Stimulated activated CD4-positive, alpha-beta T cell treated with anti-CD3 and anti-CD28 coated beads, Interleukin-15, amount 100 ng/mL, for 1 hour (primary cell): ENCODE data around the gene PAPPA.

Source experiments
- DNase-seq, 2 donors: peaks; one replicate each; pipeline ENCODE4 v3.0.0-alpha.2; 2020; ENCODE audit warnings: low read depth in 1 of 2, low spot score in 1 of 2

PAPPA gene

GRCh38 chr9:116151199-116151598 is 2.4 kb upstream of the PAPPA start:
- DNase-seq: no peak

GRCh38 chr9:116151966-116152381 is 1.6 kb upstream of the PAPPA start:
- DNase-seq: no peak

GRCh38 chr9:116152390-116152789 is 1.2 kb upstream of the PAPPA start:
- DNase-seq: no peak

- DNase-seq: no peak
Observed at GRCh38 chr9:116152941-116153764, 438 bp upstream of the PAPPA start.

GRCh38 chr9:116154334-116154975 is 864 bp downstream of the PAPPA start:
- DNase-seq: no peak

- no peak for DNase-seq
Observed at GRCh38 chr9:116154976-116155697, 1.5 kb downstream of the PAPPA start.

GRCh38 chr9:116155698-116156039 is 2.1 kb downstream of the PAPPA start:
- DNase-seq: no peak

GRCh38 chr9:116156621-116157314 is 3.2 kb downstream of the PAPPA start:
- DNase-seq: no peak

GRCh38 chr9:116157436-116158138 is 4.0 kb downstream of the PAPPA start:
- no peak for DNase-seq

GRCh38 chr9:116160676-116161571 is 7.3 kb downstream of the PAPPA start:
- no peak for DNase-seq

- DNase-seq: no peak
Observed at GRCh38 chr9:116162241-116162781, 8.7 kb downstream of the PAPPA start.

GRCh38 chr9:116163293-116164055 is 9.9 kb downstream of the PAPPA start:
- DNase-seq: no peak

- DNase-seq: no peak
Observed at GRCh38 chr9:116165912-116166311, 12.3 kb downstream of the PAPPA start.

- DNase-seq: no peak
Observed at GRCh38 chr9:116166713-116167112, 13.1 kb downstream of the PAPPA start.

GRCh38 chr9:116168231-116168630 is 14.6 kb downstream of the PAPPA start:
- DNase-seq: no peak

GRCh38 chr9:116172216-116172615 is 18.6 kb downstream of the PAPPA start:
- DNase-seq: no peak

- no peak for DNase-seq
Observed at GRCh38 chr9:116174347-116174746, 20.8 kb downstream of the PAPPA start.

- no peak for DNase-seq
Observed at GRCh38 chr9:116175614-116176013, 22.0 kb downstream of the PAPPA start.
